GM12878 (cell line): ENCODE measurements around the gene DTNA. TPM values are rescaled to one million over a fixed set of nuclear protein-coding genes. Genes with fewer than 3 reads are reported as not detected.

Experiments used
- ATAC-seq: fragments of 200-7000 bp; cut with Tn5 transposase; 3 replicates; pipeline ENCODE4 v1.9.1; 2020; ENCODE audit warnings: mild to moderate bottlenecking, moderate library complexity
- BruUV-seq: library from RNA; stranded (reverse); fragments of 400-500 nt; replicated peaks from 2 replicates; lab custom pipeline; 2021; lab: Mats Ljungman, UMichigan
- CTCF ChIA-PET: fragments of 300-600 bp; sonication (Branson Sonifier 250); formaldehyde crosslinking; extraction: SDS; loops from one replicate; lab custom pipeline; 2021; ENCODE audit warnings: inconsistent platforms; lab: Yijun Ruan, JAX
- POLR2A ChIA-PET: fragments of 350-600 bp; formaldehyde crosslinking; extraction: SDS; loops from one replicate; lab custom pipeline; 2021; ENCODE audit warnings: inconsistent platforms; lab: Charles Lee
- RAD21 ChIA-PET: fragments of 300-600 bp; sonication (Branson Sonifier 250); formaldehyde crosslinking; loops from one replicate; lab custom pipeline; 2023; ENCODE audit warnings: antibody characterized with exemption; ENCODE audit not compliant: unreplicated experiment; lab: Charles Lee
- SMC1A ChIA-PET: fragments of 300-600 bp; sonication (Branson Sonifier 250); formaldehyde crosslinking; loops from one replicate; lab custom pipeline; 2023; ENCODE audit not compliant: unreplicated experiment, uncharacterized antibody; lab: Charles Lee
- DNase-seq: peaks from one replicate; pipeline ENCODE4 v3.0.0-alpha.2; 2011; ENCODE audit warnings: low read depth, low spot score
- FAIRE-seq: peaks from 3 replicates; lab custom pipeline; 2011; peaks lifted over from hg19 to GRCh38; lab: Jason Lieb, UNC
- H2AFZ ChIP-seq: 2 replicates; pipeline ENCODE4 v1.6.0; 2011; ENCODE audit warnings: low read depth, low read length, control low read depth; ENCODE audit not compliant: control insufficient read depth
- H3K27ac ChIP-seq: 2 replicates; pipeline ENCODE4 v1.5.1; 2011; ENCODE audit warnings: control low read depth; ENCODE audit not compliant: control insufficient read depth, insufficient read depth
- H3K27me3 ChIP-seq, 2 experiments: replicated peaks in 1 of 2; 2 replicates each; pipeline versions ENCODE4 v1.6.0 to v1.6.1; 2011; ENCODE audit warnings: low read length in 1 of 2; ENCODE audit not compliant: control insufficient read depth in 2 of 2, insufficient read depth in 2 of 2
- H3K36me3 ChIP-seq, 2 experiments: 2 replicates each; pipeline ENCODE4 v1.5.1; 2011; ENCODE audit warnings: low read length in 1 of 2; ENCODE audit not compliant: control insufficient read depth in 2 of 2, insufficient read depth in 2 of 2
- H3K4me1 ChIP-seq: 2 replicates; pipeline ENCODE4 v1.6.1; 2011; ENCODE audit warnings: mild to moderate bottlenecking, low read length, moderate library complexity, mixed read lengths; ENCODE audit not compliant: control insufficient read depth, insufficient read depth
- H3K4me2 ChIP-seq: 2 replicates; pipeline ENCODE4 v1.6.0; 2011; ENCODE audit warnings: control low read depth; ENCODE audit not compliant: control insufficient read depth, insufficient read depth
- H3K4me3 ChIP-seq: fragments of 200-600 bp; sonication (generic); 2 replicates; pipeline ENCODE4 v1.5.1; 2016
- H3K79me2 ChIP-seq: 2 replicates; pipeline ENCODE4 v1.6.0; 2011; ENCODE audit warnings: low read length; ENCODE audit not compliant: control insufficient read depth, insufficient read depth
- H3K9ac ChIP-seq: 2 replicates; pipeline ENCODE4 v1.8.0; 2011; ENCODE audit warnings: low read length, control low read depth, mixed read lengths; ENCODE audit not compliant: control insufficient read depth, insufficient read depth
- H3K9me3 ChIP-seq: replicated peaks from 3 replicates; pipeline ENCODE4 v1.5.1; 2011; ENCODE audit warnings: mild to moderate bottlenecking, low read length; ENCODE audit not compliant: control insufficient read depth, insufficient read depth
- H4K20me1 ChIP-seq: 2 replicates; pipeline ENCODE4 v1.6.0; 2011; ENCODE audit not compliant: control insufficient read depth, insufficient read depth
- ATF7 ChIP-seq: fragments of 450-650 bp; IDR thresholded peaks from 2 replicates; pipeline ENCODE4 v1.6.1; 2016; ENCODE audit warnings: low read depth, mild to moderate bottlenecking
- KAT2A ChIP-seq: conservative IDR thresholded peaks from 2 replicates; pipeline ENCODE4 v1.6.1; 2011; ENCODE audit warnings: low read depth, low read length; ENCODE audit not compliant: control insufficient read depth
- NFIC ChIP-seq: IDR thresholded peaks from 2 replicates; pipeline ENCODE4 v1.6.1; 2012; ENCODE audit warnings: low read depth, mild to moderate bottlenecking, inconsistent platforms, low read length, moderate library complexity
- POLR2A ChIP-seq: IDR thresholded peaks from 2 replicates; pipeline ENCODE4 v1.6.1; 2011; ENCODE audit warnings: low read depth, mild to moderate bottlenecking, low read length
- POLR2AphosphoS5 ChIP-seq: IDR thresholded peaks from 2 replicates; pipeline ENCODE4 v1.6.1; 2011; ENCODE audit warnings: mild to moderate bottlenecking, low read length, inconsistent platforms
- RBBP5 ChIP-seq: fragments of 200-600 bp; sonication (generic); conservative IDR thresholded peaks from 2 replicates; pipeline ENCODE4 v1.6.1; 2016
- SPI1 ChIP-seq: IDR thresholded peaks from 2 replicates; pipeline ENCODE4 v1.6.1; 2011; ENCODE audit warnings: low read depth, mild to moderate bottlenecking, low read length, moderate library complexity, borderline replicate concordance; ENCODE audit not compliant: insufficient read depth
- SREBF2 ChIP-seq: IDR thresholded peaks from 2 replicates; pipeline ENCODE4 v1.6.1; 2012; ENCODE audit warnings: mild to moderate bottlenecking, low read length
- SRF ChIP-seq, 2 experiments: IDR thresholded peaks; 2 replicates each; pipeline ENCODE4 v1.6.1; 2011; ENCODE audit warnings: low read depth in 2 of 2, low read length in 2 of 2, mild to moderate bottlenecking in 1 of 2, moderate library complexity in 1 of 2
- YBX1 ChIP-seq: fragments of 450-650 bp; IDR thresholded peaks from 2 replicates; pipeline ENCODE4 v1.6.1; 2016; ENCODE audit warnings: antibody characterized with exemption
- ZBED1 ChIP-seq: IDR thresholded peaks from 2 replicates; pipeline ENCODE4 v1.6.1; 2016; ENCODE audit warnings: borderline replicate concordance
- ZNF384 ChIP-seq: IDR thresholded peaks from 2 replicates; pipeline ENCODE4 v1.6.1; 2012; ENCODE audit warnings: low read depth, mild to moderate bottlenecking, low read length, improper control_type of control experiment, borderline replicate concordance
- WGBS: methylation state at CpG from one replicate; pipeline ENCODE4 v1.1.6; 2016; ENCODE audit warnings: low lambda C conversion rate; ENCODE audit not compliant: insufficient replicate concordance, insufficient coverage; ENCODE audit errors: missing lambda C conversion rate; 5-methylcytosine and 5-hydroxymethylcytosine counted together
- in situ Hi-C: fragments of 300-500 bp; cut with MboI; formaldehyde crosslinking; loops from 9 replicates; pipeline ENCODE4 v1.14.3; 2018; ENCODE audit warnings: mixed read lengths
- intact Hi-C: fragments of 100-400 bp; cut with micrococcal nuclease; formaldehyde crosslinking; loops from one replicate; pipeline ENCODE4 v1.14.2; 2022; ENCODE audit not compliant: unreplicated experiment
- polyA plus RNA-seq, 11 experiments: library from polyadenylated mRNA; depleted of rRNA in 4 of 11; unstranded in 6 of 11; stranded (reverse) in 5 of 11; fragments of >200 nt; fragmentation: Nextera tagmentation in 4 of 11; fragmentation: Illumina TruSeq in 1 of 11; extraction: Ambion mirVana in 4 of 11; extraction: Trizol in 1 of 11; gene quantifications; 1 replicate in 1 of 11; 2 replicates in 10 of 11; pipeline versions ENCODE4 v1.2.1 to v1.2.3, GENCODE V29; 2011 to 2016; ENCODE audit warnings: inconsistent platforms in 2 of 11, missing spikeins in 2 of 11, low read depth in 1 of 11
- total RNA-seq, 4 experiments: library from RNA; depleted of rRNA in 3 of 4; stranded (reverse); fragments of >200 nt in 3 of 4; fragmentation: Illumina TruSeq in 1 of 4; extraction: Trizol in 1 of 4; gene quantifications; 2 replicates each; pipeline versions ENCODE4 v1.2.1 to v1.2.3, GENCODE V29; 2013 to 2021
- TF ChIP-seq, protein P1 (sequence below): fragments of 450-650 bp; IDR thresholded peaks from 2 replicates; pipeline ENCODE4 v1.6.1; 2017; ENCODE audit warnings: borderline replicate concordance
- TF ChIP-seq, protein P2 (sequence below): fragments of 450-650 bp; IDR thresholded peaks from 2 replicates; pipeline ENCODE4 v1.6.1; 2017; ENCODE audit warnings: antibody characterized with exemption, mild to moderate bottlenecking, moderate library complexity
- TF ChIP-seq, protein P3 (sequence below): IDR thresholded peaks from 2 replicates; pipeline ENCODE4 v1.6.1; 2011; ENCODE audit warnings: low read depth, low read length, improper control_type of control experiment, borderline replicate concordance
- TF ChIP-seq, protein P4 (sequence below): fragments of 450-650 bp; formaldehyde crosslinking; IDR thresholded peaks from 2 replicates; pipeline ENCODE4 v1.4.0; 2020; ENCODE audit warnings: mild to moderate bottlenecking, moderate library complexity

DTNA gene
- total and polyA plus RNA-seq, 10 of the 15 experiments (the other 5 are each of a cell fraction or from before 2014, with no cell fraction given): 0.26 to 8.6 (median 0.53) TPM

DNA sequence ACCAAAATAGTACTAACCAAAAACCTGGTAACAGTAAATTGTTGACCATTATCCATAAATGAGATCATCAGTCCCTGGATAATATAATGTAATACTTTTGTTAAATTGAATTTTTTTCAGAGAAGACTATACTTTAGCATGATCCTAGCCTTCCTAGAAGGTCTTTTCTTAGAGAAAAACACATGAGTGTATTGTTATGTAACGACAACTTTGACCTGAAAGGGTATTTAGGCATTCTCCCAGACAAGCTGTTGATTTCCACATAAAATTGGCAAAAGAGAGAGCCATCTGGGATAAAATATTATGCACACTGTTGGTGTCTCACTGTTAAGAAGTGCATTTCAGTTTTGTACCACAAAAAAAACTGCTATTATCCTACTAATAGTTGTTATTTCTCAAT is 211.1 kb downstream of the DTNA start:
- no peak overlapping the region for H3K4me2 ChIP-seq
- intact Hi-C loops (no loop called here), in situ Hi-C loops (no loop called here)
- H2AFZ ChIP-seq: no peak overlapping the region
- H3K4me3 ChIP-seq: no peak overlapping the region
- SMC1A ChIA-PET: interaction anchor here (1.4 kb wide), 1 partner anchor 8 kb away, joined by 4 read pairs; no protein-coding TSS in a partner anchor
- H3K4me1 ChIP-seq: no peaks in the 10 kb centered on the region
- H3K9ac ChIP-seq: no peak overlapping the region
- ATAC-seq (no peak), DNase-seq (no peak)
- H3K36me3 ChIP-seq: no peaks in the 10 kb centered on the region
- RAD21 ChIA-PET: no interaction called here
- H3K27me3 ChIP-seq: no peaks in the 10 kb centered on the region
- 0% methylated on average over 1 of the region's 1 CpG for WGBS
- H3K27ac ChIP-seq: no peak overlapping the region
- POLR2A ChIA-PET: no interaction called here
- no peaks in the 10 kb centered on the region for H3K9me3 ChIP-seq
- no TSS peak for BruUV-seq
- CTCF ChIA-PET: interaction anchor here (0.6 kb wide), 1 partner anchor 1084 kb away, joined by 3 read pairs; no protein-coding TSS in a partner anchor
- TF ChIP-seq ATF7: no peak
- TF ChIP-seq ZBED1: no peak
- no peak for TF ChIP-seq YBX1
- TF ChIP-seq NFIC: no peak
- TF ChIP-seq SPI1: no peak
- TF ChIP-seq KAT2A: no peak
- TF ChIP-seq, protein P1, sequence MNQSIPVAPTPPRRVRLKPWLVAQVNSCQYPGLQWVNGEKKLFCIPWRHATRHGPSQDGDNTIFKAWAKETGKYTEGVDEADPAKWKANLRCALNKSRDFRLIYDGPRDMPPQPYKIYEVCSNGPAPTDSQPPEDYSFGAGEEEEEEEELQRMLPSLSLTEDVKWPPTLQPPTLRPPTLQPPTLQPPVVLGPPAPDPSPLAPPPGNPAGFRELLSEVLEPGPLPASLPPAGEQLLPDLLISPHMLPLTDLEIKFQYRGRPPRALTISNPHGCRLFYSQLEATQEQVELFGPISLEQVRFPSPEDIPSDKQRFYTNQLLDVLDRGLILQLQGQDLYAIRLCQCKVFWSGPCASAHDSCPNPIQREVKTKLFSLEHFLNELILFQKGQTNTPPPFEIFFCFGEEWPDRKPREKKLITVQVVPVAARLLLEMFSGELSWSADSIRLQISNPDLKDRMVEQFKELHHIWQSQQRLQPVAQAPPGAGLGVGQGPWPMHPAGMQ: no peak
- TF ChIP-seq, protein P2, sequence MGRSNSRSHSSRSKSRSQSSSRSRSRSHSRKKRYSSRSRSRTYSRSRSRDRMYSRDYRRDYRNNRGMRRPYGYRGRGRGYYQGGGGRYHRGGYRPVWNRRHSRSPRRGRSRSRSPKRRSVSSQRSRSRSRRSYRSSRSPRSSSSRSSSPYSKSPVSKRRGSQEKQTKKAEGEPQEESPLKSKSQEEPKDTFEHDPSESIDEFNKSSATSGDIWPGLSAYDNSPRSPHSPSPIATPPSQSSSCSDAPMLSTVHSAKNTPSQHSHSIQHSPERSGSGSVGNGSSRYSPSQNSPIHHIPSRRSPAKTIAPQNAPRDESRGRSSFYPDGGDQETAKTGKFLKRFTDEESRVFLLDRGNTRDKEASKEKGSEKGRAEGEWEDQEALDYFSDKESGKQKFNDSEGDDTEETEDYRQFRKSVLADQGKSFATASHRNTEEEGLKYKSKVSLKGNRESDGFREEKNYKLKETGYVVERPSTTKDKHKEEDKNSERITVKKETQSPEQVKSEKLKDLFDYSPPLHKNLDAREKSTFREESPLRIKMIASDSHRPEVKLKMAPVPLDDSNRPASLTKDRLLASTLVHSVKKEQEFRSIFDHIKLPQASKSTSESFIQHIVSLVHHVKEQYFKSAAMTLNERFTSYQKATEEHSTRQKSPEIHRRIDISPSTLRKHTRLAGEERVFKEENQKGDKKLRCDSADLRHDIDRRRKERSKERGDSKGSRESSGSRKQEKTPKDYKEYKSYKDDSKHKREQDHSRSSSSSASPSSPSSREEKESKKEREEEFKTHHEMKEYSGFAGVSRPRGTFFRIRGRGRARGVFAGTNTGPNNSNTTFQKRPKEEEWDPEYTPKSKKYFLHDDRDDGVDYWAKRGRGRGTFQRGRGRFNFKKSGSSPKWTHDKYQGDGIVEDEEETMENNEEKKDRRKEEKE: no peak
- TF ChIP-seq ZNF384: no peak
- TF ChIP-seq POLR2AphosphoS5: no peak
- TF ChIP-seq SREBF2: no peak
- TF ChIP-seq POLR2A: no peak
- TF ChIP-seq, protein P3, sequence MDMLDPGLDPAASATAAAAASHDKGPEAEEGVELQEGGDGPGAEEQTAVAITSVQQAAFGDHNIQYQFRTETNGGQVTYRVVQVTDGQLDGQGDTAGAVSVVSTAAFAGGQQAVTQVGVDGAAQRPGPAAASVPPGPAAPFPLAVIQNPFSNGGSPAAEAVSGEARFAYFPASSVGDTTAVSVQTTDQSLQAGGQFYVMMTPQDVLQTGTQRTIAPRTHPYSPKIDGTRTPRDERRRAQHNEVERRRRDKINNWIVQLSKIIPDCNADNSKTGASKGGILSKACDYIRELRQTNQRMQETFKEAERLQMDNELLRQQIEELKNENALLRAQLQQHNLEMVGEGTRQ: no peak
- TF ChIP-seq SRF (IDR thresholded peaks at IDR 0.05; ENCODE audit: low read depth in 2 of 2, low read length in 2 of 2): no peak
- no peak for TF ChIP-seq RBBP5
- TF ChIP-seq, protein P4, sequence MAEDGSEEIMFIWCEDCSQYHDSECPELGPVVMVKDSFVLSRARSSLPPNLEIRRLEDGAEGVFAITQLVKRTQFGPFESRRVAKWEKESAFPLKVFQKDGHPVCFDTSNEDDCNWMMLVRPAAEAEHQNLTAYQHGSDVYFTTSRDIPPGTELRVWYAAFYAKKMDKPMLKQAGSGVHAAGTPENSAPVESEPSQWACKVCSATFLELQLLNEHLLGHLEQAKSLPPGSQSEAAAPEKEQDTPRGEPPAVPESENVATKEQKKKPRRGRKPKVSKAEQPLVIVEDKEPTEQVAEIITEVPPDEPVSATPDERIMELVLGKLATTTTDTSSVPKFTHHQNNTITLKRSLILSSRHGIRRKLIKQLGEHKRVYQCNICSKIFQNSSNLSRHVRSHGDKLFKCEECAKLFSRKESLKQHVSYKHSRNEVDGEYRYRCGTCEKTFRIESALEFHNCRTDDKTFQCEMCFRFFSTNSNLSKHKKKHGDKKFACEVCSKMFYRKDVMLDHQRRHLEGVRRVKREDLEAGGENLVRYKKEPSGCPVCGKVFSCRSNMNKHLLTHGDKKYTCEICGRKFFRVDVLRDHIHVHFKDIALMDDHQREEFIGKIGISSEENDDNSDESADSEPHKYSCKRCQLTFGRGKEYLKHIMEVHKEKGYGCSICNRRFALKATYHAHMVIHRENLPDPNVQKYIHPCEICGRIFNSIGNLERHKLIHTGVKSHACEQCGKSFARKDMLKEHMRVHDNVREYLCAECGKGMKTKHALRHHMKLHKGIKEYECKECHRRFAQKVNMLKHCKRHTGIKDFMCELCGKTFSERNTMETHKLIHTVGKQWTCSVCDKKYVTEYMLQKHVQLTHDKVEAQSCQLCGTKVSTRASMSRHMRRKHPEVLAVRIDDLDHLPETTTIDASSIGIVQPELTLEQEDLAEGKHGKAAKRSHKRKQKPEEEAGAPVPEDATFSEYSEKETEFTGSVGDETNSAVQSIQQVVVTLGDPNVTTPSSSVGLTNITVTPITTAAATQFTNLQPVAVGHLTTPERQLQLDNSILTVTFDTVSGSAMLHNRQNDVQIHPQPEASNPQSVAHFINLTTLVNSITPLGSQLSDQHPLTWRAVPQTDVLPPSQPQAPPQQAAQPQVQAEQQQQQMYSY: no peak
- TF ChIP-seq, all 136 proteins: peak for 0
- no peaks in the 10 kb centered on the region for H3K79me2 ChIP-seq
- H4K20me1 ChIP-seq: no peaks in the 10 kb centered on the region
- no peak for FAIRE-seq
